Upper lobe of left lung (tissue), 6 donors: ENCODE data around the gene GNAS. TPM values are rescaled to one million over a fixed set of nuclear protein-coding genes. Genes with fewer than 3 reads are reported as not detected.
A peak's percentile ranks its signal among the peaks of the same experiment; 100 is the strongest.
"Not testable (repeated sequence)": the region's sequence is repeated elsewhere in the genome, so short reads cannot be mapped to it uniquely, and the experiment has no call there.

Experiments
- ATAC-seq, 2 donors: fragments of 200-7000 bp; cut with Tn5 transposase; one replicate each; pipeline ENCODE4 v1.9.1; 2022; ENCODE audit warnings: mild to moderate bottlenecking in 2 of 2, moderate library complexity in 2 of 2; ENCODE audit not compliant: low FRiP score in 2 of 2
- DNase-seq, 2 donors: peaks; one replicate each; pipeline ENCODE4 v3.0.0-alpha.2; 2019 to 2020
- H3K27ac ChIP-seq, 4 donors: fragments of 200-600 bp; sonication (generic); one replicate each; pipeline ENCODE4 v1.5.1; 2016 to 2019
- H3K27me3 ChIP-seq, 4 donors: fragments of 200-600 bp; sonication (generic); one replicate each; pipeline ENCODE4 v1.5.1; 2017 to 2019
- H3K36me3 ChIP-seq, 4 donors: fragments of 200-600 bp; sonication (generic); one replicate each; pipeline ENCODE4 v1.5.1; 2016 to 2019
- H3K4me1 ChIP-seq, 4 donors: fragments of 200-600 bp; sonication (generic); one replicate each; pipeline ENCODE4 v1.5.1; 2018 to 2019
- H3K4me3 ChIP-seq, 4 donors: fragments of 200-600 bp; sonication (generic); one replicate each; pipeline ENCODE4 v1.5.1; 2017 to 2019; ENCODE audit warnings: mild to moderate bottlenecking in 2 of 4, moderate library complexity in 1 of 4
- H3K9me3 ChIP-seq, 4 donors: fragments of 200-600 bp; sonication (generic); one replicate each; pipeline ENCODE4 v1.5.1; 2018 to 2019
- CTCF ChIP-seq, 6 experiments: fragments of 450-650 bp in 4 of 6; fragments of 200-600 bp in 2 of 6; sonication (generic) in 2 of 6; IDR thresholded peaks; one replicate each; pipeline ENCODE4 v1.5.1; 2016 to 2019; ENCODE audit warnings: antibody characterized with exemption in 6 of 6
- EP300 ChIP-seq, 4 donors: sonication (generic); formaldehyde crosslinking; IDR thresholded peaks; one replicate each; pipeline ENCODE4 v1.5.1; 2017; ENCODE audit warnings: antibody characterized with exemption in 4 of 4, control low read depth in 2 of 4
- POLR2A ChIP-seq, 4 donors: fragments of 450-650 bp; IDR thresholded peaks; one replicate each; pipeline ENCODE4 v1.5.1; 2016 to 2017; ENCODE audit warnings: antibody characterized with exemption in 4 of 4, mild to moderate bottlenecking in 2 of 4
- POLR2AphosphoS5 ChIP-seq, 2 donors: sonication (generic); formaldehyde crosslinking; IDR thresholded peaks; one replicate each; pipeline ENCODE4 v1.5.1; 2017; ENCODE audit warnings: antibody characterized with exemption in 2 of 2
- WGBS, 2 donors: methylation state at CpG; one replicate each; pipeline ENCODE4 v1.1.5; 2017 to 2018; 5-methylcytosine and 5-hydroxymethylcytosine counted together
- total RNA-seq, 6 donors: library from RNA; depleted of rRNA in 4 of 6; stranded (reverse); fragments of >200 nt in 4 of 6; gene quantifications; one replicate each; pipeline versions ENCODE4 v1.1.0 to v1.2.1, GENCODE V29; 2016 to 2021
- donor health status: DM: no; HTN: no; CAD: no; lungs with moderate emphysema.
- donor health status: DM: no; HTN: yes; CAD: no; lungs with severe emphysema.

The GNAS gene
- total RNA-seq, 6 donors from 2014 or later, result 520 to 910 (median 811) TPM

- no peaks in the 10 kb centered on the region for H3K36me3 ChIP-seq
- no peak overlapping the region for H3K27ac ChIP-seq
- TF ChIP-seq POLR2A (IDR thresholded peaks at IDR 0.05) (no peak), CTCF (IDR thresholded peaks at IDR 0.05) (no peak), EP300 (IDR thresholded peaks at IDR 0.05) (no peak), POLR2AphosphoS5 (IDR thresholded peaks at IDR 0.05) (no peak)
- H3K4me1 ChIP-seq, result peaks cover 0 to 3% (median 0%) of the 10 kb centered on the region in 4 donors
- no peaks in the 10 kb centered on the region for H3K27me3 ChIP-seq
- WGBS, 2 donors, result 59 to 61% methylated on average over 3 of the region's 3 CpGs
- DNase-seq (no peak), ATAC-seq (no peak)
- no peaks in the 10 kb centered on the region for H3K9me3 ChIP-seq
- no peak overlapping the region for H3K4me3 ChIP-seq
Observed at GRCh38 chr20:58941471-58941870, 89.0 kb downstream of the GNAS start.

- no peak for TF ChIP-seq EP300 (IDR thresholded peaks at IDR 0.05)
- no peak for TF ChIP-seq POLR2A (IDR thresholded peaks at IDR 0.05)
- TF ChIP-seq CTCF (IDR thresholded peaks at IDR 0.05), result no peak
- no peak for TF ChIP-seq POLR2AphosphoS5 (IDR thresholded peaks at IDR 0.05)
- ATAC-seq, result no peak
- no peak for DNase-seq
- peaks cover 0 to 3% (median 0%) of the 10 kb centered on the region in 4 donors for H3K4me1 ChIP-seq
- no peaks in the 10 kb centered on the region for H3K27me3 ChIP-seq
- H3K4me3 ChIP-seq, result no peak overlapping the region
- H3K27ac ChIP-seq, result no peak overlapping the region
- 48 to 52% methylated on average over 4 of the region's 4 CpGs for WGBS, 2 donors
- no peaks in the 10 kb centered on the region for H3K36me3 ChIP-seq
- no peaks in the 10 kb centered on the region for H3K9me3 ChIP-seq
Observed at GRCh38 chr20:58942549-58942948, 90.0 kb downstream of the GNAS start.

GRCh38 chr20:58944610-58945009, 92.1 kb downstream of the GNAS start:
- peak in 1 of 2 donors; percentile 37 for ATAC-seq
- DNase-seq, result no peak
- TF ChIP-seq POLR2AphosphoS5 (IDR thresholded peaks at IDR 0.05), result no peak
- no peak for TF ChIP-seq CTCF (IDR thresholded peaks at IDR 0.05)
- no peak for TF ChIP-seq POLR2A (IDR thresholded peaks at IDR 0.05)

GRCh38 chr20:58945965-58946631, 93.6 kb downstream of the GNAS start:
- no peak overlapping the region for H3K27ac ChIP-seq
- ATAC-seq (no peak), DNase-seq (no peak)
- no peak overlapping the region for H3K4me3 ChIP-seq
- TF ChIP-seq POLR2A (IDR thresholded peaks at IDR 0.05), result no peak
- TF ChIP-seq CTCF (IDR thresholded peaks at IDR 0.05), result no peak
- TF ChIP-seq EP300 (IDR thresholded peaks at IDR 0.05), result no peak
- TF ChIP-seq POLR2AphosphoS5 (IDR thresholded peaks at IDR 0.05), result no peak
- H3K9me3 ChIP-seq, result no peaks in the 10 kb centered on the region
- no peaks in the 10 kb centered on the region for H3K36me3 ChIP-seq
- WGBS, 2 donors, result 85% methylated on average over 9 to 10 of the region's 10 CpGs
- H3K27me3 ChIP-seq, result no peaks in the 10 kb centered on the region
- H3K4me1 ChIP-seq, result peaks cover 0 to 3% (median 0%) of the 10 kb centered on the region in 4 donors

More at GRCh38 chr20:58944610-58945009, 92.1 kb downstream of the GNAS start:
- Histone ChIP-seq H3K36me3 (no peaks in the 10 kb centered on the region), H3K27me3 (no peaks in the 10 kb centered on the region), H3K9me3 (no peaks in the 10 kb centered on the region), H3K27ac (no peak overlapping the region), H3K4me3 (no peak overlapping the region), H3K4me1 (peaks cover 0 to 3% (median 0%) of the 10 kb centered on the region in 4 donors)
- WGBS, 2 donors, result 72% methylated on average over 5 of the region's 5 CpGs

- not testable (repeated sequence) for H3K36me3 ChIP-seq, DNase-seq, H3K9me3 ChIP-seq, H3K27ac ChIP-seq, H3K4me3 ChIP-seq, H3K27me3 ChIP-seq, ATAC-seq, H3K4me1 ChIP-seq
- 82 to 84% methylated on average over 7 of the region's 7 CpGs for WGBS, 2 donors
Observed at GRCh38 chr20:58947797-58948388, 95.4 kb downstream of the GNAS start.
